SU-DHL-6 (cell line): Measurements from ENCODE around the gene CCDC142.

ENCODE experiments used
- H2AFZ ChIP-seq: fragments of 200-600 bp; sonication (generic); 2 replicates; pipeline ENCODE4 v1.6.1; 2014; ENCODE audit warnings: low read depth, mild to moderate bottlenecking, moderate library complexity, mixed read lengths, antibody characterized with exemption, low read length; ENCODE audit not compliant: severe bottlenecking
- H3F3A ChIP-seq: fragments of 200-600 bp; shearing (Covaris generic); 2 replicates; pipeline ENCODE4 v1.6.0; 2016; ENCODE audit warnings: antibody characterized with exemption, mild to moderate bottlenecking; ENCODE audit not compliant: insufficient read depth
- H3K27ac ChIP-seq: fragments of 200-600 bp; sonication (generic); 2 replicates; pipeline ENCODE4 v1.5.1; 2016; ENCODE audit warnings: low read depth, mild to moderate bottlenecking, low read length, moderate library complexity, mixed read lengths
- H3K27me3 ChIP-seq: fragments of 200-600 bp; sonication (generic), shearing (Covaris generic); 2 replicates; pipeline ENCODE4 v1.6.0; 2014; ENCODE audit warnings: mild to moderate bottlenecking, low read length
- H3K36me3 ChIP-seq: fragments of 200-600 bp; sonication (generic); 2 replicates; pipeline ENCODE4 v1.6.1; 2014; ENCODE audit warnings: mild to moderate bottlenecking, low read length, mixed read lengths
- H3K4me2 ChIP-seq: fragments of 300-600, 200-600 bp; shearing (Covaris generic), sonication (generic); 2 replicates; pipeline ENCODE4 v1.6.0; 2014; ENCODE audit warnings: low read length, low read depth, mild to moderate bottlenecking; ENCODE audit not compliant: poor library complexity, severe bottlenecking
- H3K4me3 ChIP-seq: fragments of 200-600 bp; sonication (generic); 2 replicates; pipeline ENCODE4 v1.5.1; 2014; ENCODE audit warnings: antibody characterized with exemption, low read length, mild to moderate bottlenecking, mixed read lengths; ENCODE audit not compliant: insufficient read depth, poor library complexity, severe bottlenecking
- H3K79me2 ChIP-seq: fragments of 200-600 bp; sonication (generic); 2 replicates; pipeline ENCODE4 v1.6.1; 2014; ENCODE audit warnings: mild to moderate bottlenecking, low read length, moderate library complexity; ENCODE audit not compliant: insufficient read depth
- H3K9ac ChIP-seq: fragments of 200-600 bp; sonication (generic); 2 replicates; pipeline ENCODE4 v1.7.0; 2014; ENCODE audit warnings: mild to moderate bottlenecking, low read length
- H3K9me2 ChIP-seq: fragments of 200-600 bp; sonication (generic); replicated peaks from 2 replicates; pipeline ENCODE4 v1.6.1; 2014; ENCODE audit warnings: low read length; ENCODE audit not compliant: insufficient read depth
- H3K9me3 ChIP-seq: fragments of 200-600 bp; sonication (generic); 2 replicates; pipeline ENCODE4 v1.6.1; 2014; ENCODE audit warnings: low read length, mixed read lengths; ENCODE audit not compliant: insufficient read depth
- H4K20me1 ChIP-seq: fragments of 200-600 bp; sonication (generic); 2 replicates; pipeline ENCODE4 v1.6.1; 2014; ENCODE audit warnings: low read depth, mild to moderate bottlenecking, antibody characterized with exemption, low read length, moderate library complexity, mixed read lengths
- EZH2phosphoT487 ChIP-seq: fragments of 200-600 bp; sonication (generic), shearing (Covaris generic); conservative IDR thresholded peaks from 2 replicates; pipeline ENCODE4 v1.6.1; 2018; ENCODE audit warnings: mild to moderate bottlenecking, antibody characterized with exemption, low read length, moderate library complexity, mixed read lengths
- TF ChIP-seq, protein P1 (sequence below): fragments of 200-600 bp; sonication (generic); IDR thresholded peaks from one replicate; pipeline ENCODE4 v1.5.1; 2017; ENCODE audit warnings: antibody characterized with exemption, mild to moderate bottlenecking, low read length, moderate library complexity; ENCODE audit not compliant: insufficient read depth, poor library complexity, severe bottlenecking

CCDC142 gene

GRCh38 chr2:74424139-74424992 lies 58.4 kb downstream of the CCDC142 start:
- no peak for TF ChIP-seq EZH2phosphoT487
- TF ChIP-seq, protein P1, sequence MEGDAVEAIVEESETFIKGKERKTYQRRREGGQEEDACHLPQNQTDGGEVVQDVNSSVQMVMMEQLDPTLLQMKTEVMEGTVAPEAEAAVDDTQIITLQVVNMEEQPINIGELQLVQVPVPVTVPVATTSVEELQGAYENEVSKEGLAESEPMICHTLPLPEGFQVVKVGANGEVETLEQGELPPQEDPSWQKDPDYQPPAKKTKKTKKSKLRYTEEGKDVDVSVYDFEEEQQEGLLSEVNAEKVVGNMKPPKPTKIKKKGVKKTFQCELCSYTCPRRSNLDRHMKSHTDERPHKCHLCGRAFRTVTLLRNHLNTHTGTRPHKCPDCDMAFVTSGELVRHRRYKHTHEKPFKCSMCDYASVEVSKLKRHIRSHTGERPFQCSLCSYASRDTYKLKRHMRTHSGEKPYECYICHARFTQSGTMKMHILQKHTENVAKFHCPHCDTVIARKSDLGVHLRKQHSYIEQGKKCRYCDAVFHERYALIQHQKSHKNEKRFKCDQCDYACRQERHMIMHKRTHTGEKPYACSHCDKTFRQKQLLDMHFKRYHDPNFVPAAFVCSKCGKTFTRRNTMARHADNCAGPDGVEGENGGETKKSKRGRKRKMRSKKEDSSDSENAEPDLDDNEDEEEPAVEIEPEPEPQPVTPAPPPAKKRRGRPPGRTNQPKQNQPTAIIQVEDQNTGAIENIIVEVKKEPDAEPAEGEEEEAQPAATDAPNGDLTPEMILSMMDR = no peak
- H3K9me2 ChIP-seq = no peaks in the 10 kb centered on the region
- H2AFZ ChIP-seq = no peak overlapping the region
- H3K27me3 ChIP-seq = no peaks in the 10 kb centered on the region
- H3K4me2 ChIP-seq = no peak overlapping the region
- H3K79me2 ChIP-seq = no peaks in the 10 kb centered on the region
- H3K36me3 ChIP-seq = no peaks in the 10 kb centered on the region
- no peaks in the 10 kb centered on the region for H3K9me3 ChIP-seq
- no peaks in the 10 kb centered on the region; the same call in 1 of the 2 replicates for H3F3A ChIP-seq
- no peak overlapping the region for H3K9ac ChIP-seq
- H3K27ac ChIP-seq = no peak overlapping the region
- no peaks in the 10 kb centered on the region for H4K20me1 ChIP-seq
- no peak overlapping the region for H3K4me3 ChIP-seq
